Measurements from ENCODE around the gene SRD5A2. TPM values are rescaled to one million over a fixed set of nuclear protein-coding genes. Genes with fewer than 3 reads are reported as not detected.
"Not testable (repeated sequence)": the region's sequence is repeated elsewhere in the genome, so short reads cannot be mapped to it uniquely, and the experiment has no call there.

SRD5A2 gene
- total RNA-seq, 1 donor from 2014 or later = 0.65 TPM

- no peak for DNase-seq (ENCODE audit: low spot score)
Measured at GRCh38 chr2:31533036-31533435, 47.7 kb downstream of the SRD5A2 start.

DNA sequence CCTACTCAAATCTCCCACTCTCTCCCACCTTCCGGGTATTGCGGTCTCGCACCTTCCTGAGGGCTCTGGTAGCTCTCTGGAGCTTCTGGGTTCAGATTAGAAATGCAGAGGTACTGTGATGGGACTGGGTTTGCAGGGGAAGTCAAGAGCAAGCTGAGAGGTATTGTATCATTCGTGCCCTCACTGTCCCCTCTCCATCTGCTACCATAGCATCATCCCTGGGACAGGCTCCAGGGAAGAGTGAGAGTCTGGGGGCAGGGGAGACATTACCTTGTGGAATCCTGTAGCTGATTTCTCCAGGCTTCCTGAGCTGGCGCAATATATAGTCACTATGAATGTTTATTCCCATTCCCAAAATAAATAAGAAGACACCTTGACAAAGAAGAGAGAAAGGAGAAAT is 49.6 kb downstream of the SRD5A2 start:
- no peak for DNase-seq (ENCODE audit: low spot score)

DNA sequence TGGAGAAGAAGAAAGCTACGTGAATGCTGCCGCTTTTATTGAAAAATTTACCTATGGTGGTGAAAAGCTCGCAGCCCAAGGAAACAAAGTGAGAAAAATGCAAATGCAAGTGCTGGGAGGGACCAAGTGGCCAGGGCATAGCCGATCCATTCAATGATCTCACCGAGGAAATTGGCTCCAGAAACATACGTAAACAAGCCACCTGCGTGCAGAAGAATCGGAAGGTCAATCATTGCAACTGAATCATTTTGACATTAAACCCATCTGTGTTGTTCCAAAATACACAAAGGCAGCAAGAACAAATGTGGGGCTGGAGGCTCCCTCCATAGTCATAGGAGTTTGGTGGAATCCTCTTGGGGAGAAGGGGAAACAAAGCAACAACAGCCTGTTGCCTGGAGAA is 51.5 kb downstream of the SRD5A2 start:
- no peak for DNase-seq (ENCODE audit: low spot score)

- no peak for DNase-seq (ENCODE audit: low spot score)
Measured at GRCh38 chr2:31528823-31529222, 51.9 kb downstream of the SRD5A2 start.

DNA sequence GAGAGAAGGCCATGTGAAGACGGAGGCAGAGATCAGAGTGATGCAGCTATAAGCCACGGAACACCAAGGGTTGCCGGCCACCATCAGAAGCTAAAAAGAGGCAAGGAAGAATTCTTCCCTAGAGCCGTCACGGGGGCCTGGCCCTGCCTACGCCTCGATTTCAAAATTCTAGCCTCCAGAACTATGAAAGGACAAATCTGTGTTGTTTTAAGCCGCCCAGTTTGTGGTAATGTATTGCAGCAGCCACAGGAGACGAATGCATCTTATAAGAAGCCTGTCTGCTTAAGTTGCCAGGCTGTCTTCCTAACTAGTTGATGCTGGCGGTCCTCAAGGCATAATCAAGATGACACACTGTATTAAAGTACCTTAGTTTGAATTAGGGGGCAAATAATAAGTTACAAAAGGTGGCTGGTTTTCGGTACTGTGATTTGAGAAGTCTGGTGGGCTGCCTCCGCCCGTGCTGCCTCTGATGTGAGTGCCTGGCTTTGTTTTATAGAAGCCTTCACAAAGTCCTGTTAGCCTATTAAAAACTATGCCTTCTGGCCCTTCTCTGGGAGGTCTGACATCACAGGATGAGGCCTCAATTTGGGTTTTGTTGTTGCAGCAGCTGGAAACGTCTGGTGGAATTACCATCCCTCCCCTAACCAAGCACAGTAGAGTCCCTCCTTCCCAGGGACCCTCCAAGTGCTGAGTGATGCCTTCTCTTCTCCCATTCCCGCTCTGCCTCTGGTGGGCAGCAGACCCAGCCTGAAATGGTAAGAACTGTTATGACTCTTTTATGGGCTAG is 53.6 kb downstream of the SRD5A2 start:
- no peak for DNase-seq (ENCODE audit: low spot score)

DNA sequence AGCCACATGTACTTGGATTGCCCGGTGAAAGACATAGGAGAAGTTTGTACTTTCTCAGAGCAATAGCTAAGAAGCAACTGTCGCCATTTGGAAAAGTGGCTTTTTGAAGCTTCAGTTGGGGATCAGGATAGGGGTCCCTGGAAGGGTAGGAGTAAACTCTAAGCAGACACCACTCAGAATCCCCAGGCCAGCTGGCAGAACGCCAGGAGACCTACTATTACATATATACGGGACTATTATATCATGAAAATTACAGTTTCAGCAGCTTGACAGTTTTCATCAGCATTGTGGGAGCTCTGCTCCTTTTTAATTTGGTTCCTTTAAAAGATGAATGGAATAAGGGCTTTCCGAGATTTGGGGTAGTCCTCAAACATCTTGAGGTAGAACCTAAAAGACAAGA is 54.9 kb downstream of the SRD5A2 start:
- no peak for DNase-seq (ENCODE audit: low spot score)

DNA sequence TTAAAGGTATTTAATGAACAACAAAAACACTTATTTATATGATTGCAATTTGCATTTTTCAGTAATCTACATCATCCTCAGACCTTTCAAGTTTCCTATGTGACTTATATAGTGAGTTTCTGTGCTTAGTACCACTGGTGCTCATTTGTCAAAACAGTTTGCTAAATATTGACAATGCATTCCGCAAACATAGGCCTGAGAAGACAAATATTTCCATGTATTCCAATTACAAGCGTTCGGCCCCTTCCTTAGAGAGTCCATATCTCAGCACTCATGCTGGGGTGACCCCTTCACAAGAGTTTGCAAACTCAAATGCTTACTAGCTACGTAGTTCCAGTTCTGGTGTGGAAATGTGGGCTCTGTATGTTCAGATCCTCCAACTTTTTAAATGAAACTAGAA is 56.1 kb downstream of the SRD5A2 start:
- DNase-seq (ENCODE audit: low spot score) = no peak

DNA sequence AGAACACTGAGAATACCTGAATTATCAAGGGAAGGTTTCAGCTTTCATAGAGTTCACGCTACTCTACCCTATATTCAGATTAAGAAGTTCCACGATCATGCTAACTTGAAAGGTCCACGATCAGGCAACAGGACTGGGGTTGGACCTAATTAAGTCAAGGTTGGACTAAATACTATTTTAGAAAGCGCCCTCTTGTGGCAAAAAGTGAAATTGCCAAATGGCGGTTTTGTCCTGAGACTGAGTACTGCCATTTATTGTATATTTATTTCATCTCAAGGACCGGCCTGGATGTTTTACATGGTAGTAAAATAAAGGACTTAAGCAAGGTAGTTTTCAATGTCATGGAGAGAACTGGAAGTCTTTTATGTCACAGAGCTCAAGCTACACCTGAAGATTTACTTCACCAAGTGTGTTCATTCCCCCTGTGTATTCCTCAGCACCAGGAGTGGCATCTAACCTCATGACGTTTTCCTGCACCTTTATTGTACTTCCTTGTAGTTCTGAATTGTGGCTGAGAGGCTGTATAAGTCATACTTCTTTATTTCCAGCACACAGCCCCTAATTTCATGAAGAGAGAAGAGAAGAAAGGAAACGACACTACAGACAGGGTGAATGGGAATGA is 56.8 kb downstream of the SRD5A2 start:
- DNase-seq (ENCODE audit: low spot score) = peak; percentile 50

DNA sequence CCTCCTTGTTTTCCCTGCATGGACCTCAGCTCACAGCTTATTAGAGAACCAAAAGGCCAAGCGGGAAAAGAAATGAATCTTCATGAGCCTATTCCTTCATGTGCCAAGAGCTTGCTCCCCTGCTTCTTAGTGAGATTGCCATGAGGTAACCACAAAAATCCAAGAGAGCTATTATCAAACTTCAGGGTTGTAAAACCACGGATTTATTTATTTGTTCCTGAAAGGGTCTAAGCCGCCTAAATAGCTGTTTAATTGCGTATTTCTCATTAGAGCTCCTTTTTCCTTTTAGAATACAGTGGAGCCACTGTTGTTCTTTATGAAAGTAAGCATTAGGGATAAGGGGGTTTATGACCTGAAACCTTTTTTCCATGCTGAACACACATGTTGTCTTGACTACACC is 58.0 kb downstream of the SRD5A2 start:
- DNase-seq (ENCODE audit: low spot score) = no peak

- DNase-seq (ENCODE audit: low spot score) = no peak
Measured at GRCh38 chr2:31517442-31518203, 63.1 kb downstream of the SRD5A2 start.

GRCh38 chr2:31515586-31515985 is 65.2 kb downstream of the SRD5A2 start:
- DNase-seq (ENCODE audit: low spot score) = no peak

GRCh38 chr2:31513553-31513952 is 67.2 kb downstream of the SRD5A2 start:
- DNase-seq (ENCODE audit: low spot score) = no peak

- no peak for DNase-seq (ENCODE audit: low spot score)
Measured at GRCh38 chr2:31511376-31511775, 69.4 kb downstream of the SRD5A2 start.

DNA sequence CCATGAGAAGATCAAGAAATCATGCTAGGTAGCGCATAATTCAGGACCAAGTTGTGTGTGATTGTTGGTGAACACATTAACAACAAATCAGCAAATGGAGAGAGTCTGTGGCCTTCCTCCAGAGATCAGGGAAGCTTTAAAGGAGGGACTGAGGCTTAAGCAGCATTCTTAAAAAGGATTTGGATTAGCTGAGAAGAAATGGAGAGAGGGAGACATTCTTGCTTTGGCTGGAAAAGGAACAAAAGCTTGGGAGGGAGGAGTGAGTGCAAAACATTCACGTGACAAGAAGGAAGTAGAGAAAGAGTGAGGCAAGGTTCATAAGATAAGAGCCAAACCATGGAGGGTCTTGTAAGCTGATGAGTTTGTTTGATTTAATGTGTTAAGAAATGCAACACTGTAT is 75.6 kb downstream of the SRD5A2 start:
- DNase-seq (ENCODE audit: low spot score) = no peak

- DNase-seq (ENCODE audit: low spot score) = no peak
Measured at GRCh38 chr2:31504311-31504710, 76.4 kb downstream of the SRD5A2 start.

- DNase-seq (ENCODE audit: low spot score) = not testable (repeated sequence)
Measured at GRCh38 chr2:31496451-31496874, 84.3 kb downstream of the SRD5A2 start.

DNA sequence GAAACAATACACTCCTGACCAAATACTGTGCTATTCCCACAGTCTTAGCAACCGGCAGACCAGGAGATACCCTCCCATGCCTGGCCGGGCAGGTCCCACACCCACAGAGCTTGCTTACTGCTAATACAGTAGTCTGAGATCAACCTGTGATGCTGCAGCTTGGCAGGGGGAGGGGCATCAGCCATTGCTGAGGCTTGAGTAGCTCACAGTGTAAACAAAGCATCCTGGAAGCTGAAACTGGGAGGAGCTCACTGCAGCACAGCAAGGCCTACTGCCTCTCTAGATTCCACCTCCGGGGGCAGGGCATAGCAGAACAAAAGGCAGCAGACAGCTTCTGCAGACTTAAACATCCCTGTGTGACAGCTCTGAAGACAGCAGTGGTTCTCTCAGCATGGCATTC is 91.4 kb downstream of the SRD5A2 start:
- peak; percentile 61 for DNase-seq (ENCODE audit: low spot score)

DNA sequence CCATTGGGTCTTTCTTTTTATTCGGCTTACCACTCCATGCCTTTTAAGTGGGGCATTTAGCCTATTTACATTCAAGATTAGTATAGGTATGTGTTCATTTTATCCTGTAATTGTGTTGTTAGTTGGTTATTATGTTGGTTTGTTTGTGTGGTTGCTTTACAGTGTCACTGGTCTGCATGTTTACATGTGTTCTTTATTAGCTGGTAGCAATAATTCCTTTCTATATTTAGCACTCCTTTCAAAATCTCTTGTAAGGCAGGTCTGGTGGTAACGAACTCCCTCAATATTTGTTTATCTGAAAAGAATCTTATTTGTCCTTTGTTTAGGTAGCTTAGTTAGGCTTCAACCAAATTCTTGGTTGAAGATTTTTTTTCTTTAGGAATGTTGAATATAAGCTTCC is 97.5 kb downstream of the SRD5A2 start:
- no peak for DNase-seq (ENCODE audit: low spot score)

- DNase-seq (ENCODE audit: low spot score) = no peak
Measured at GRCh38 chr2:31476511-31477180, 104.1 kb downstream of the SRD5A2 start.

DNA sequence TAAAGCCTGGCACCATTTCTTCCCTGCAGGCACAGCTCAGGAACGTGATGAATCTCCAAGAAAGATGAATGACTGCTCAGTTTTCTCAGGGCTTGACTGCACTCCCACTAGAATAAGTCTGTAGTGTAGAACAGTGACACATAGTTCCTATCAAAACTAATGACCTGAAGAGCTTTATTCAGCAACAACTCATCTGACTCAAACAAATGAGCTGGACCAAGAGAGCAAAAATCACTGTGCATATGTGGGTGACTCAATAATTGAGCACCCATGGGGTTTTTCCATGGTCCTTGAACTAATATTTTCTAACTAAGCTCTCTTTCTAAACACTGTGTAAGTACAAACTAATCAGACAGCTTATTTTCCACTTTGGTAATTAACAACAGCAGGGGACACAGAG is 105.0 kb downstream of the SRD5A2 start:
- no peak for DNase-seq (ENCODE audit: low spot score)

- no peak for DNase-seq (ENCODE audit: low spot score)
Measured at GRCh38 chr2:31474296-31474695, 106.4 kb downstream of the SRD5A2 start.
